Activated CD4-positive, alpha-beta T cell treated with anti-CD3 and anti-CD28 coated beads for 48 hours (primary cell): ENCODE data around the gene OR7A10.
"Not testable (repeated sequence)": the region's sequence is repeated elsewhere in the genome, so short reads cannot be mapped to it uniquely, and the experiment has no call there.

Source experiments
- DNase-seq: peaks from one replicate; pipeline ENCODE4 v3.0.0-alpha.2; 2020

The OR7A10 gene

DNA sequence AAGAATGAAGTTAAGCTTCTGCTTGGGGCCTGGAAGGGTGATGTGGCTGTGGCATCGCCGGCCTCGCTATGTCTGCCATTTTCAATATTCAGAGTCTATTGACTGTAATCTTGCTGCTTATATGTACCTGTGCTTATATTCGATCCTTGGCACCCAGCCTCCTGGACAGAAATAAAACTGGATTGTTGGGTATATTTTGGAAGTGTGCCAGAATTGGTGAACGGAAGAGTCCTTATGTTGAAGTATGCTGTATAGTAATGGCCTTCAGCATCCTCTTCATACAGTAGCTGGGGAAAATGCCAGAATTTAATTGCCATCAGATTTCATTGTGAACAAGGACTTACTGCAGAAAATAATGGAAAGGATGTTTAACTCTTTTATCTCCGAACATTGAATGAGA, 56.5 kb downstream of the OR7A10 start:
- not testable (repeated sequence) for DNase-seq
